Esophagus mucosa (tissue), 1 donor: ENCODE measurements around the gene CDH16. TPM values are rescaled to one million over a fixed set of nuclear protein-coding genes. Genes with fewer than 3 reads are reported as not detected.
A peak's percentile ranks its signal among the peaks of the same experiment; 100 is the strongest.
"Not testable (repeated sequence)": the region's sequence is repeated elsewhere in the genome, so short reads cannot be mapped to it uniquely, and the experiment has no call there.

Experiments
- ATAC-seq: fragments of 200-7000 bp; cut with Tn5 transposase; one replicate; pipeline ENCODE4 v1.9.1; 2020
- total RNA-seq: library from RNA; stranded (reverse); gene quantifications from one replicate; pipeline ENCODE4 v1.2.4, GENCODE V29; 2023
- donor health status: DM: yes; HTN: yes; CAD: no.

Gene CDH16
- total RNA-seq, 1 donor from 2014 or later, result 5.0 TPM

DNA sequence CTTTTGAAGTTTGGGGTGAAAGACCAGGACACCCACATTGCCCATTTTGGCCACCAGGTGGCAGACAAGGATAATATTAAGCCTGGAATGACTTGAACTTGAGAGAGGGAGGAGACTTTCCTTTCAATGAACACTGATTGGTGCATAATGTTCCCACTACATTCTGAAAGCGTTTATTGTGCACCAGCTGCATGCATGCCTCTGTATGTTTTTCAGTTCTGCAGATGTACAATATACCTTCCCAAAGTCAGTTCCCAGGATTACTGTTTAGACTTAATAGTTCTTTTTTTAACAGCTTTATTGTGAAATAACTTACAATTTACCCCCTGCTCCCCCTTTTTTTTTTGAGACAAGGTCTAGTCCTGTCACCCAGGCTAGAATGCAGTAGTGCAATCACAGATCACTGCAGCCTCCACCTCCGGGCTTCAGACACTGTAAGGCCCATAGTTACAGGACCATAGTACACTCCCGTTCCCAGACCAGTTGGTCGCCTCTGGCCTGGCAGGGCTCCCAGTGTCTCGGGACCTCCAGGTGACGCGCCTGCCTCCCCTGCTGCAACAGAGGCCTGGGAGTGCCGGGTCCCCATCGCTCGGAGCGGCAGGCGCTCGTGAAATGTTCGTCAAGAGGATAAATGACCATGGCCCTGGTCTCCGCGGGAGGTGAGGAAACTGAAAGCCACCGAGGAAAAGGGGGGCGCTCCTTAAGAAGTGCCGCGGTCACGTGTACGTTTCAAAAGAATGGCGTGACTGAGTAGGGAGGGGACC lies 28.8 kb upstream of the CDH16 start:
- ATAC-seq, result peak; percentile 71

DNA sequence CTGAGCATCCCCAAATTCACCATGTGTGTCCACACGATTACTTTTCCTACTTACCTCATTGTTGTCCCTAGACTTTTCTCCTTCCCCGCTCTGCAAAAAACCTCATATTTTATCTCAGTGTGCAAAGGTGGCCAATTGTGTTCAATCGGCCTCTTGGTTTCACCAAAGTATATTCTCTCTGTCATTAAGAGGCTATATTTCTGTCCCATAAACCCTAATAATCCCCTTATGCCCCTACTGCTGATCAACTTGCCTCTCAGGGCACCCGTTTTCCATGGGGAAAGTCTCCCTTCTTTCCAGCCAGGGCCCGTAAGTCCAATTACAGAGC lies 28.3 kb upstream of the CDH16 start:
- no peak for ATAC-seq

DNA sequence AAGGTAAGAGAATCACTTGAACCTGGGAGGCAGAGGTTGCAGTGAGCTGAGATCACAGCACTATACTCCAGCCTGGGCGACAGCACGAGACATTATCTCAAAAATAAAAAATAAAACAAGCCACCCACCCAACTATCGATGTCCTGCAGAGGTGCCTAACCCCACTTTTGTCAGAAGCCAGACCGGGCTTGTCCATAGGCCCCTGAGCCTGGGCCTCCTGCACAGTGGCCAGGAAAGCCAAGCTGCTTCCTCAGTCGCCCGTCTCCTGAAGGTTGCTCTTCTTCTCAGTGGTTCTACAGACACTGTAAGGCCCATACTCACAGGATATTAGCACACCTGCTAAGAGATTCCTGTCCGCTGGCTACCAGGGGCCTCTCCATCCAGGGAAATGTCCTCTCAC lies 27.9 kb upstream of the CDH16 start:
- ATAC-seq, result peak; percentile 1

DNA sequence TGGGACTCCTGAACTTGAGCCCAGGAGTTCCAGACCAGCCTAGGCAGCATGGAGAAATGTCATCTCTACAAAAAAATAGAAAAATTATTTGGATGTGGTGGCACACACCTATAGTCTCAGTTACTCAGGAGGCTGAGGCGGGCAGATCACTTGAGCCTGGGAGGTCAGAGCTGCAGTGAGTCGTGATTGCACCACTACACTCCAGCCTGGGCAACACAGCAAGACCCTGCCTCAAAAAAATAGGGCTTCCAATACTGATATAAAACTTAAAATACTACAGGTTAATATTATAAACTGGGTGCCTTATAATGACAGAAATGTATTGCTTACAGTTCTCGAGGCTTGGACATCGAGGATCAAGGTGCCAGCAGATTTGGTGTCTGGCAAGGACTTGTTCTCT lies 27.3 kb upstream of the CDH16 start:
- ATAC-seq, result no peak

DNA sequence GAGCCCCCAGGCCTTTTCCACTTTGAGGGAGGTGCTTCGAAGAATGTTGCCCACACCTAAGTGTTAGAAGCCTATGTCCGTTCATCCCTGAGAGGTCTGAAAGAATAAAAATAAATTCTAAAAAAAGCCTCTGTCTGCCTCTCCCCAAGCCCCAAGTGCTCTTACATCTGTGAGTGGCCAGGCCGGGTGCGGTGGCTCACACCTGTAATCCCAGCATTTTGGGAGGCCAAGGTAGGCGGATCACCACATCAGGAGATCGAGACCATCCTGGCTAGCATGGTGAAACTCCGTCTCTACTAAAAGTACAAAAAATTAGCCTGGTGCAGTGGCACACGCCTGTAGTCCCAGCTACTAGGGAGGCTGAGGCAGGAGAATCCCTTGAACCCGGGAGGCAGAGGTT lies 26.3 kb upstream of the CDH16 start:
- not testable (repeated sequence) for ATAC-seq

DNA sequence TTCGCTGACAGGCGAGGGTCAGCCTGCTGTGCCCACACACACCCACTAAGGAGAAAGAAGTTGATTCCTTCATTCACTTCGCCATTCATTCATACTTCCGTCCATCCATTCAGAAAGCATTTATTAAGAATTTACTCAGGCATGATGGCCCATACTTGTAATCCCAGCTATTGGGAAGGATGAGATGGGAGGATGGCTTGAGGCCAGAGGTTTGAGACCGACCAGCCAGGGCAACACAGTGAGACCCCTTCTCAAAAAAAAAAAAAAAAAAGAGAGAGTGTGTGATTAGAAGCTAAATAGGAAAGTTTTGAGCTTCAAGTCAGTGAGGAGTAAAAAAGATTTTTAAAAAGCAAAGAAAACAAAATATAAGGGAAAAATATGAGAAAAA lies 25.4 kb upstream of the CDH16 start:
- ATAC-seq, result no peak

DNA sequence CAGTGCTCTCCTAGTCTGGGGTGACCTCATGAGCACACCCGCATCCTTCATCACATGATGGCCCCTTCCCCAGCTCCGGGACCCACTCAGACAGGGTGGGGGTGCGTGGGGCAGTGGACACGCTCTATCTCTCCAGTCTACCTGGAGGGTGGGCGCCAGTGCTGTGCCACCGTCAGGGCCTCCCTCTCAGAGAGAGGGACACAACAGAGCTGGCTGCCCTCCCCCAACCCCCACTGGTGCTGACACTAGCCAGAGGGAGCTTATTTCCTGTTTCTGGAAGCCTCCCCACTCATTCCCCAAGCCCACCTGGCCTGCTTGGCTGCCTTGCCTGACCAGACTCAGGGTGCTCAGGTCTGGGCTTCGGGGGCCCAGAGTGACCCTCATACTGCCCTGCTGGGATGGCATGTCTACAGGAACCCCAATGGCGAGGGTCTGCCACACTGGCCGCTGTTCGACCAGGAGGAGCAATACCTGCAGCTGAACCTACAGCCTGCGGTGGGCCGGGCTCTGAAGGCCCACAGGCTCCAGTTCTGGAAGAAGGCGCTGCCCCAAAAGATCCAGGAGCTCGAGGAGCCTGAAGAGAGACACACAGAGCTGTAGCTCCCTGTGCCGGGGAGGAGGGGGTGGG lies 24.9 kb upstream of the CDH16 start:
- ATAC-seq, result no peak

DNA sequence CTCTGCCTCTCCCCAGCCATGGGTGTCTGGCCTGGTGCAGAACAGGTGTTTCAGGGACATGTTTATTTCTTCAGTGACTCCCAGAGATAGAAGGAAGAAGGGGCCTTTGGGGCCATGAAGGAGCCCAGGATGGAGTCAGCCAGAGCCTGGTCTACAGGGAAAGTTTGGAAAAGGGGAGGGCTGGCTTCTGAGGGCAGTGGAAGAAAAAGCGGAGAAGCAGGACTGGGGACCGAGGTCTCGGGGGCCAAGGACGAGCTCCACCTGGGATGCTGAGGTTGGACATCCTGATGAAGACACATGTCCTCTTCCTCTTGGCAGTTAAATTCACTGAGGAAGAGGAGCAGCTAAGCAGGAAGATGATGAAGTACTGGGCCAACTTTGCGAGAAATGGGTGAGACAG lies 24.3 kb upstream of the CDH16 start:
- ATAC-seq, result no peak

DNA sequence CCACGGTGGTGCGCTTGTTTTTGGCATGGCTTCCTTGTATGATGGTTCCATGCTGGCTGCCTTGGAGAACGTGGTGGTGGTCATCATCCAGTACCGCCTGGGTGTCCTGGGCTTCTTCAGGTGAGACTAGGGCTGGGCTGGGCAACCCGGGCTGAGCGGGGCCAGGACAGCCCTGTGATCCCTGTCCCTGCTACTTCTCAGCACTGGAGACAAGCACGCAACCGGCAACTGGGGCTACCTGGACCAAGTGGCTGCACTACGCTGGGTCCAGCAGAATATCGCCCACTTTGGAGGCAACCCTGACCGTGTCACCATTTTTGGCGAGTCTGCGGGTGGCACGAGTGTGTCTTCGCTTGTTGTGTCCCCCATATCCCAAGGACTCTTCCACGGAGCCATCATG lies 21.6 kb upstream of the CDH16 start:
- no peak for ATAC-seq

DNA sequence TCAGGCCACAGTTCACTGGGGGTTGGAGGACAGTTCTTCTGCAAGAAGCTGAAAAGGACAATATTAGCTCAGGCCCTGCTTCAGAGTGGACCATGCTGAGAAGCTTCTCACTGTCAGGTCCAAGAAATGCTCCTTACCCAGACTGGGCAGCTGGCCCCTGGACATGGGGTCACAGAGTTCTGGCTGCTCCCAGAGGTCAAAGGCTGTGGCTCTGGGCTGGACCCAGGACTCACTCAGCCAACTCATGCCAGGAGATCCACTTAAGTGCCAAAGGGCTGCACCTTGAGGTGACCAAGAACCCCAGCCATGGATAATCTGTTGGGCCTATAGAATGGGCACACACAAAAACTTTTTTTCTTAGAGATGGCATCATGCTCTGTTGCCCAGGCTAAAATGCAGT lies 20.7 kb upstream of the CDH16 start:
- no peak for ATAC-seq

DNA sequence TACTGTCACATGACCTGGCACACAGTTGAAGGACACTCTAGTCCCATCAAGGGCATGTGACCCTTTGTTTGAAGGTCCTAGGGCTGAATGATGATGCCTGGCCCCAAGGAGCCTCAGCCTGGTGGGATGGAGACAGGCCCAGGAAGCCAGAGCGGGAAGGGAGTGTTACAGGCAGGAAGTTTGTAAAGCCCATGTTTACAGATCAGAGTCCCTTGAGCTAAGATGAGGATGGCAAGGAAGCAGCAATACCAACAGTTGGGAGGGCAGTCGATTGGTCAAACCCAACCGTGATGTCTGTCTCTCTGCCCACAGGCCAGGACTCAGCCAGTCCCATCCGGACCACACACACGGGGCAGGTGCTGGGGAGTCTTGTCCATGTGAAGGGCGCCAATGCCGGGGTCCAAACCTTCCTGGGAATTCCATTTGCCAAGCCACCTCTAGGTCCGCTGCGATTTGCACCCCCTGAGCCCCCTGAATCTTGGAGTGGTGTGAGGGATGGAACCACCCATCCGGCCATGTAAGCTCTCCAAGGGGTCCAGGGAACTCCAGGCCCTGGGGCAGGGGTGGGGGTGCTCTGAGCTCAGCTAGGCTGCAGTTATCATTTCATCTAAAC lies 19.1 kb upstream of the CDH16 start:
- ATAC-seq, result no peak

DNA sequence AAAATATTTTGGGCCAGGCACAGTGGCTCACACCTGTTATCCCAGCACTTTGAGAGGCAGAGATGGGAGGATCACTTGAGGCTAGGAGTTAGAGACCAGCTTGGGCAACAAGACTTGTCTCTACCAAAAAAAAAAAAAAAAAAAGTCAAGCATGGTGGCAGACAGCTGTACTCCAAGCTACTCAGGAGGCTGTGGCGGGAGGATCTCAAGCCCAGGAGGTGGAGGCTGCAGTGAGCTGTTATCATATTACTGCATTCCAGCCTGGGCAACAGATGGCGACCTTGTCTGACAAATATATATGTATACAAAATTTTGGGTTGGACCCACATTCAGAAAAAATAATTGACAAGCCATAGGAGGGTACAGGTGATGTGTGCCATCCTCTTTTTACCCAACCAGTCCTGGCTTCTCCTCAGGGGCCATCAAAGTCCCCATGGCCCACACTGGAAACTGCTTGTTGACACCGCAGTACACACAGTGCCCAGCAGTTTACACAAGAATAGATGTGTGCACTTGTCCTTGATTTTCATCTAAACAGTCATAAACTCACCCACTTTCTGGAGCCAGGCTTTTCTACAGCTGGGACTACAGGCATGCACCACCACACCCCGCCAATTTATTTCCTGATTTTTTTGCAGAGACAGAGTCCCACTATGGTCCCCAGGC lies 18.3 kb upstream of the CDH16 start:
- ATAC-seq, result no peak

DNA sequence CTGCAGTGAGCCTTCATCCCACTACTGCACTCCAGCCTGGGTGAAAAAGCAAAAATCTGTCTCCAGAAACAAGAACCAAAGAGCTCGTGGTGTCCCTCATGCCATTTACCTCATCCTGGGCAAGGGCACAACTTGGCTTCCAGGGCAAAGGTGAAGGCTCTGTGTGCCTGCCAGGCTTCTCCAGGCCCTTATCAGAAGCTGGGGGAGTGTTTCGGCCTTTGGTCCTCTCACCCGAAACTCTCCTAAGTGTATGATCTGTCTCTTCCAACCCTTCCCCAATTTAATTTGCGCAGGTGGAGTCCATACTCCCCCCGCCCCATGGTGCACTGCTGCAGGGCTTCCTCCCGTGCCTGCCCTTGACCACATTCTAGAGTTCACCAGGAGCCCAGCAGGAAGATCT lies 17.8 kb upstream of the CDH16 start:
- no peak for ATAC-seq

DNA sequence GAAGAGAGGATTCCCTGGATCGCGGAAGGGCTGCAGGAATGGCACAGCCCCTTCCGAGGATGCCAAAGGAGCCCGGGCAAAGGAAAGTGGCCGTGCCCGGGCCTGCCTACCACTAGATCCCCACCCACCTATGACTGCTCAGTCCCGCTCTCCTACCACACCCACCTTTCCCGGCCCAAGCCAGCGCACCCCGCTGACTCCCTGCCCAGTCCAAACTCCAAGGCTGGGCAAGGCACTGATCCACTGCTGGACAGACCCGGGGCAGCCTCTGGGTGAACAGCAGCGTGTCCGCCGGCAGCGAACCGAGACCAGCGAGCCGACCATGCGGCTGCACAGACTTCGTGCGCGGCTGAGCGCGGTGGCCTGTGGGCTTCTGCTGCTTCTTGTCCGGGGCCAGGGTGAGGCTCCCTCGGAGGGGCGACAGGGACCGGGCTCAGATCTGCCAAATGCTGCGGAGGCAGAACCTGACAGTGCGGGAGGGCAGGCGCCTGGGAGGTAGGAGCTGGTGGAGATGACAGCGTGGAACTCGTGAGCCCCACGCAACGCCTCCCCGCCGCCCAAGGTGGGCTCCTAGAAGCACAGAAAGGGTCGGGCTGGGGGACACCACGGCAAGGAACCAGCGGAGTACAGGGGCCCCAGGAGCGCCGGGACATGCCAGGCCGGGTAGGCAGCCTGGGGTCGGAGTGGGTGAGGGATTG lies 16.8 kb upstream of the CDH16 start, which contains the start of gene CES2:
Gene CES2 (plus strand): TSS at position 203 of the 698 bp plus-strand sequence. CDS start 120 bp downstream, at position 323.
- peak; percentile 83 for ATAC-seq

DNA sequence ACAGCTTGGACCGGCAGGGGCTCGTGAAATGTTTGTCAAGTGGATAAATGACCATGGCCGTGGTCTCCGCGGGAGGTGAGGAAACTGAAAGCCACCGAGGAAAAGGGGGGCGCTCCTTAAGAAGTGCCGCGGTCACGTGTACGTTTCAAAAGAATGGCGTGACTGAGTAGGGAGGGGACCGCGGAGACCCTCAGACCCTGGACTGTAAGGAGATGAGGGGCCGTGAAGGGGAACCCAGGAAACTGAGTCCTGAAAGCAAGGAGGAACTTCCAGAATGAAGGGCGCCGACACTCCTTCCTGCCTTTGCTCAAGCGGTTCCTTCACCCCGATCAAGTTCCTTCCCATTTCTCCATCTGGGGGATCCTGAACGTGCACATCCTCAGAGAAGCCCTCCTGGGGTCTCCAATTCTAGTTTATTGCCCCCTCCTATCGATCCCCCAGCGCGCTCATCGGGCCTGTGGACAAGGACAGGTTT lies 16.2 kb upstream of the CDH16 start:
- ATAC-seq, result not testable (repeated sequence)

DNA sequence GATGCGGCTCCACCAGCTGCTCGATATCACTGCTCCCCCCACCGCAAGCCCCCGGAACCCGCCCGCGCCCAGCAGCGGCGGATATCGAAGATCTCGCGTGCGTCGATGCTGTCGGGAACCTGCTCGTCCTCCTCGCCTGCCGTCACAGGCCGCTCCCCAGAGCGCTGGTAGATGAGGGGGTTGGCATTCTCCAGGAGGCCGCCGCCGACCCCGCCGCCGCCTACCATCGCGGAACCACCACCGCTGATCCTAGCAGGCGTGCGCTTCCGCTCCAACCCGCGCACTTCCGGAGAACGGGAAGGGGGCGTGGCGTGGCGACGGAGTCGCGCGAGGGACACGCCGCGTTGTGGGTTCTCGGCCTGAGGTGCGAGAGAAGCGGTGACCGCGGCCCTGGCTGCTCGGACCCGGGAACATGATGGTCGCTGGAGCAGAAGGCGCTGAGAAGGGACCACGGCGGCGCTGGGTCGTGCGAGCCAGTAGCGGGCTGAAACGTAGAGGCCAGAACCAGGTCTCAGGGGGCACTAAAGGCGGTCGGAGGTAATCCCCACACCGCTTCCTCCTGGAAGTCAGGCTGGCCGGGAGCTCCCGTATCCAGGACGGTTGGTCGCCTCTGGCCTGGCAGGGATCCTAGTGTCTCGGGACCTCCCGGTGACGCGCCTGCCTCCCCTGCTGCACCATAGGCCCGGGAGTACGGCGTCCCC lies 15.6 kb upstream of the CDH16 start, which contains the start of gene CIAO2B:
Gene CIAO2B (minus strand): TSS at position 265 of the 701 bp plus-strand sequence. CDS start 38 bp downstream, at position 227.
- ATAC-seq, result peak; percentile 74

DNA sequence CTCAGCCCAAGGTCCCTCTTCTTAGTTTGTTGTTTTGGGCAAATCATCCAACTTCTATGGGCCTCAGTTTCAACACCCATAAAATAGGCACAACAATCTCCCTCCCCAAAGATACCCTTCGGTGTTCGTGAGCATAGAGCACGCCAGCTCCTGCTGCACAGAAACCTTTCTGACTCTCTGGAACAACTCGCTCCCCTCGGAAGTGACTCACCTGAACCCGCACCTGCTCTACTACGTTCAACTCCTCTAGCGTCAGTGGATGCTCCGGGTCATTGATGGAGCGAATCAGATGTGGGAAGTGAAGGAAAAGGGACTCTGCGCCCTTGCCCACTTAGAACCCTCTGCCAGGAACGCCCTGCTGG lies 15.1 kb upstream of the CDH16 start:
- peak; percentile 51 for ATAC-seq

DNA sequence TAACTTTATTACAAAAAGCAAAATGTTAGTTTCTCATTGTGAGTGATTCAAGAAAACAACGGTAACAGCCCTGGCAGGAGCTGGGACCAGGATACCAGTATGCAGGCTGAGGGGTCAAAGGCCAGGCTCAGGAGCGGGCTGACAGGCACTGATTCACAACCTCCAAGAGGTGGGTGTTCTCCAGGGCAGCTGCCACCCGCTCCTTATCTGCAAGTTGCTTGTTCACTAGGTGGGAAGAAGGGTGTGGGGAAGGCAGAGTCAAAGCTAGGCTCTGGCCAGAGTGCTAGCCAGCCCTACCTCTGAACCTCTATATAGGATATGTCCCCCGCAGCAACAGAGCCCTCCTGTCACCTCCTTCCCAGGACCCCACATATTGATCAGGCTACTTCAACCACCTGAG lies 13.4 kb upstream of the CDH16 start:
- no peak for ATAC-seq

DNA sequence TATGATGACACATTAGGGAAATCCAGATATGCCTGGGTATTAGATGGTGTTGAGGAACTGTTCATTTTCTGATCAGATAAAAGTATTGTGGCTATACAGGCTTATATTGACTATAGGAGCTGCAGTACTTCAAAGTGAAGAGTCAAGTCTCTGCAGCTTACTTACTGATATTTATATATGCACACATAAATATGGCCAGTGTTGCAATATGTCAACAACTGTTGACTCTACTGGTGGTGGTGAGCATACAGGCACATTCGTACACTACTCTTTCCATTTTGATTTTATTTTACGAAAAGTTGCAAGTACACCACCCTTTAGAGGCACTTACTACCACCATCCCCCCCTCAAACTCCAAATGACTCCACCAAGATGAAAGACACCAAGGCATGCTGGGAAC lies 13.0 kb upstream of the CDH16 start:
- no peak for ATAC-seq

DNA sequence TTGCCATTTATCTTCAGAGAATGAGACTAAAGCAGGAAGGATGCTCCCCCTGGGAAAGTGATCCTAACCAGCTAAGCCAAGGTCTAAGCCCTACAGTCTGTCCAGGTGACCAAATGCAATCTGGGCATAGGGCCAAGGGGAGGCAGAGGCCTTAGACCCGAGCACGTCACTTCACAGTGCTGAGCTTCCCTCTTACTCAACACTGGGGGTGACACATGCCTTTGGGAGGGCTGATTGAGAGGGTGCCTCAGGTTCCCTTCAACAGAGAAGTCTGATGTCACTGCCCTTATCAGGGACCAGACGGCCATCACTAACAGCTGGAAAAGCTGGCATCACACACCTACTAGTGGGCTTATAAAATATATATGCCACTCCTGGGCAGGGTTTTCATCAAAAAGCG lies 11.5 kb upstream of the CDH16 start:
- peak; percentile 47 for ATAC-seq

DNA sequence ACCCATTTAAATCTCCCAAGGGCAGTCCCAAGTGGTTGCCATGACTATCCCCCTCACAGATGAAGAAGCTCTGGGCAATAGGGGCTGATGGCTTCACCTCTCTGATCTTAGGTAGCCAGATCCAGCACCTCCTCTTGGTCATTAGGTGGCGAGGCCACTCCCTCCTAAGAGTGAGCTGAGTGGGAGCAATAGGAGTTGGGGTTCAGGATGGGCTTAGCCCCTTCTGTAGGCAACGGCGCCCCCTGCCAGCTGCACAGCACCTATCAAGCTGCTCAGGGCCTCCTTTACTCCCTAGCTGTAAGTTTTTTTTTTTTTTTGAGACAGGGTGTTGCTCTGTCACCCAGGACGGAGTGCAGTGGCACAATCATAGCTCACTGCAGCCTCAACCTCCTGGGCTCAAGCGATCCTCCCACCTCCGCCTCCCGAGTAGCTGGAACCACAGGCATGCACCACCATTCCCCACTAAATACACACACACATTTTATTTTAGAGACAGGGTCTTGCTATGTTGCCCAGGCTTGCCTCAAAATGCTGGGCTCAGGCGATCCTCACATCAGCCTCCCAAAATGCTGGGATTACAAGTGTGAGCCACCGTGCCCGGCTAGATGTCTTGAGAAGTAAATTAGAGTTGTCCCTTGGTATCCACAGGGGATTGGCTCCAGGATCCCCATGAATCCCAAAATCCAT lies 10.2 kb upstream of the CDH16 start:
- ATAC-seq, result peak; percentile 33
